HEK293 (cell line): ENCODE measurements around the gene PHACTR3.

Source experiments
- CTCF ChIA-PET: fragments of 350-600 bp; formaldehyde crosslinking; extraction: SDS; loops from one replicate; lab custom pipeline; 2021; ENCODE audit warnings: antibody characterized with exemption; lab: Yijun Ruan, JAX
- POLR2A ChIA-PET: fragments of 300-600 bp; formaldehyde crosslinking; extraction: SDS; loops from one replicate; lab custom pipeline; 2020; ENCODE audit warnings: antibody characterized with exemption, inconsistent platforms; lab: Yijun Ruan, JAX
- H3K27ac ChIP-seq: fragments of 200-500 bp; sonication (Bioruptor generic); 2 replicates; pipeline ENCODE4 v1.5.1; 2014; ENCODE audit warnings: low read depth, low read length, control low read depth, inconsistent platforms; ENCODE audit errors: extremely low read depth
- H3K36me3 ChIP-seq, 2 experiments: fragments of 200-500 bp in 1 of 2; sonication (Bioruptor generic) in 1 of 2; 1 replicate in 1 of 2; 2 replicates in 1 of 2; pipeline ENCODE4 v1.5.1; 2014 to 2017; ENCODE audit warnings: inconsistent platforms in 2 of 2, low read length in 2 of 2; ENCODE audit not compliant: control insufficient read depth in 2 of 2, insufficient read depth in 1 of 2
- H3K4me1 ChIP-seq: fragments of 200-500 bp; sonication (Bioruptor generic); 2 replicates; pipeline ENCODE4 v1.5.1; 2014; ENCODE audit warnings: mild to moderate bottlenecking, low read length, inconsistent platforms; ENCODE audit not compliant: control insufficient read depth, insufficient read depth
- H3K4me3 ChIP-seq: 2 replicates; pipeline ENCODE4 v1.5.1; 2011; ENCODE audit warnings: low read depth, mild to moderate bottlenecking, control low read depth, low read length, moderate library complexity
- H3K9me3 ChIP-seq: fragments of 200-500 bp; sonication (Bioruptor generic); 2 replicates; pipeline ENCODE4 v1.5.1; 2014; ENCODE audit warnings: low read depth, low read length, inconsistent platforms; ENCODE audit not compliant: control insufficient read depth, insufficient read depth
- EGR2 ChIP-seq: fragments of 450-650 bp; formaldehyde crosslinking; IDR thresholded peaks from 2 replicates; pipeline ENCODE4 v1.5.1; 2016; ENCODE audit warnings: low read depth, missing biosample characterization, missing genetic modification characterization
- GLI2 ChIP-seq: fragments of 450-650 bp; formaldehyde crosslinking; IDR thresholded peaks from 2 replicates; pipeline ENCODE4; 2017; ENCODE audit warnings: missing biosample characterization, missing genetic modification characterization, low read depth, borderline replicate concordance
- HOXD13 ChIP-seq: sonication (generic); formaldehyde crosslinking; IDR thresholded peaks from 2 replicates; pipeline ENCODE4 v1.8.0; 2022; ENCODE audit warnings: missing genetic modification reagents, borderline replicate concordance
- KLF1 ChIP-seq: fragments of 450-650 bp; formaldehyde crosslinking; IDR thresholded peaks from 2 replicates; pipeline ENCODE4 v1.5.1; 2016; ENCODE audit warnings: missing biosample characterization, missing genetic modification characterization
- KLF16 ChIP-seq: fragments of 450-650 bp; formaldehyde crosslinking; IDR thresholded peaks from 2 replicates; pipeline ENCODE4 v1.5.1; 2017; ENCODE audit warnings: missing biosample characterization, missing genetic modification characterization
- KLF7 ChIP-seq: fragments of 450-650 bp; formaldehyde crosslinking; IDR thresholded peaks from 2 replicates; pipeline ENCODE4 v1.5.1; 2016; ENCODE audit warnings: missing biosample characterization, missing genetic modification characterization, borderline replicate concordance
- OSR2 ChIP-seq: fragments of 450-650 bp; formaldehyde crosslinking; IDR thresholded peaks from 2 replicates; pipeline ENCODE4 v1.5.1; 2016; ENCODE audit warnings: missing biosample characterization, missing genetic modification characterization
- ZBTB17 ChIP-seq: fragments of 450-650 bp; formaldehyde crosslinking; IDR thresholded peaks from 2 replicates; pipeline ENCODE4 v1.5.1; 2016; ENCODE audit warnings: missing biosample characterization, missing genetic modification characterization
- ZEB2 ChIP-seq: fragments of 450-650 bp; formaldehyde crosslinking; IDR thresholded peaks from 2 replicates; pipeline ENCODE4 v1.5.1; 2016; ENCODE audit warnings: missing biosample characterization, missing genetic modification characterization
- ZNF121 ChIP-seq: fragments of 450-650 bp; formaldehyde crosslinking; IDR thresholded peaks from 2 replicates; pipeline ENCODE4 v1.5.1; 2016; ENCODE audit warnings: missing biosample characterization, missing genetic modification characterization
- ZNF148 ChIP-seq: fragments of 450-650 bp; formaldehyde crosslinking; IDR thresholded peaks from 2 replicates; pipeline ENCODE4 v1.5.0; 2017; ENCODE audit warnings: missing biosample characterization, missing genetic modification characterization, borderline replicate concordance
- ZNF202 ChIP-seq: fragments of 450-650 bp; formaldehyde crosslinking; IDR thresholded peaks from 2 replicates; pipeline ENCODE4 v1.5.1; 2016; ENCODE audit warnings: missing biosample characterization, missing genetic modification characterization, borderline replicate concordance
- ZNF23 ChIP-seq: fragments of 450-650 bp; formaldehyde crosslinking; IDR thresholded peaks from 2 replicates; pipeline ENCODE4 v1.5.1; 2016; ENCODE audit warnings: missing biosample characterization, missing genetic modification characterization, borderline replicate concordance
- ZNF266 ChIP-seq: fragments of 450-650 bp; formaldehyde crosslinking; IDR thresholded peaks from 2 replicates; pipeline ENCODE4 v1.5.1; 2016; ENCODE audit warnings: missing biosample characterization, missing genetic modification characterization, low read depth
- ZNF335 ChIP-seq: fragments of 450-650 bp; formaldehyde crosslinking; conservative IDR thresholded peaks from 2 replicates; pipeline ENCODE4 v1.5.1; 2016; ENCODE audit warnings: missing biosample characterization, missing genetic modification characterization
- ZNF366 ChIP-seq: fragments of 450-650 bp; formaldehyde crosslinking; conservative IDR thresholded peaks from 2 replicates; pipeline ENCODE4 v1.5.1; 2016; ENCODE audit warnings: missing biosample characterization, missing genetic modification characterization
- ZNF394 ChIP-seq: fragments of 450-650 bp; formaldehyde crosslinking; IDR thresholded peaks from 2 replicates; pipeline ENCODE4 v1.5.1; 2016; ENCODE audit warnings: missing biosample characterization, missing genetic modification characterization, mild to moderate bottlenecking, moderate library complexity, borderline replicate concordance
- ZNF398 ChIP-seq: fragments of 450-650 bp; formaldehyde crosslinking; IDR thresholded peaks from 2 replicates; pipeline ENCODE4 v1.5.1; 2017; ENCODE audit warnings: missing biosample characterization, missing genetic modification characterization
- ZNF548 ChIP-seq: fragments of 450-650 bp; formaldehyde crosslinking; IDR thresholded peaks from 2 replicates; pipeline ENCODE4 v1.5.1; 2016; ENCODE audit warnings: missing biosample characterization, missing genetic modification characterization
- ZNF571 ChIP-seq: fragments of 450-650 bp; formaldehyde crosslinking; IDR thresholded peaks from 2 replicates; pipeline ENCODE4 v1.5.0; 2017; ENCODE audit warnings: missing biosample characterization, missing genetic modification characterization
- ZNF621 ChIP-seq: fragments of 450-650 bp; formaldehyde crosslinking; IDR thresholded peaks from 2 replicates; pipeline ENCODE4 v1.5.1; 2017; ENCODE audit warnings: missing biosample characterization, missing genetic modification characterization
- ZNF645 ChIP-seq: fragments of 450-650 bp; formaldehyde crosslinking; IDR thresholded peaks from 2 replicates; pipeline ENCODE4; 2016; ENCODE audit warnings: missing biosample characterization, missing genetic modification characterization
- ZNF701 ChIP-seq: fragments of 450-650 bp; formaldehyde crosslinking; IDR thresholded peaks from 2 replicates; pipeline ENCODE4 v1.5.1; 2016; ENCODE audit warnings: missing biosample characterization, missing genetic modification characterization
- ZNF747 ChIP-seq: fragments of 450-650 bp; formaldehyde crosslinking; IDR thresholded peaks from 2 replicates; pipeline ENCODE4 v1.5.1; 2016; ENCODE audit warnings: missing biosample characterization, missing genetic modification characterization
- ZNF792 ChIP-seq: fragments of 450-650 bp; formaldehyde crosslinking; IDR thresholded peaks from 2 replicates; pipeline ENCODE4 v1.5.1; 2016; ENCODE audit warnings: missing biosample characterization, missing genetic modification characterization
- ZSCAN18 ChIP-seq: fragments of 450-650 bp; formaldehyde crosslinking; IDR thresholded peaks from 2 replicates; pipeline ENCODE4 v1.5.1; 2016; ENCODE audit warnings: missing biosample characterization, missing genetic modification characterization
- ZXDB ChIP-seq: fragments of 450-650 bp; formaldehyde crosslinking; IDR thresholded peaks from 2 replicates; pipeline ENCODE4 v1.5.1; 2016; ENCODE audit warnings: missing biosample characterization, missing genetic modification characterization

PHACTR3 gene

GRCh38 chr20:59787538-59787890, 183.2 kb downstream of the PHACTR3 start:
- Histone ChIP-seq H3K4me1 (no peaks in the 10 kb centered on the region), H3K36me3 (no peaks in the 10 kb centered on the region), H3K9me3 (no peaks in the 10 kb centered on the region), H3K4me3 (no peak overlapping the region), H3K27ac (no peak overlapping the region)
- CTCF ChIA-PET: interaction anchor here (10.1 kb wide), 1 partner anchor 62 kb away, joined by 233 read pairs; no protein-coding TSS in a partner anchor
- TF ChIP-seq ZNF571 (tag by site-specific recombination): no peak
- TF ChIP-seq ZNF266 (tag by site-specific recombination): no peak
- no peak for TF ChIP-seq ZSCAN18
- POLR2A ChIA-PET: no interaction called here

- ChIA-PET POLR2A (no interaction called here), CTCF (interaction anchor here (10.1 kb wide), 1 partner anchor 62 kb away, joined by 233 read pairs; no protein-coding TSS in a partner anchor)
- no peaks in the 10 kb centered on the region for H3K9me3 ChIP-seq
These were observed 183.9 kb downstream of the PHACTR3 start for GRCh38 chr20:59788196-59788735.

GRCh38 chr20:59788811-59789397, 184.6 kb downstream of the PHACTR3 start:
- ChIA-PET CTCF (interaction anchor here (0.5 to 10.1 kb wide), 3 partner anchors 47 to 1910 kb away, joined by 3 to 233 read pairs (median 3); no protein-coding TSS in a partner anchor), POLR2A (no interaction called here)
- H3K36me3 ChIP-seq: no peaks in the 10 kb centered on the region
- H3K27ac ChIP-seq: no peak overlapping the region
- no peak overlapping the region for H3K4me3 ChIP-seq
- no peaks in the 10 kb centered on the region for H3K4me1 ChIP-seq
- no peaks in the 10 kb centered on the region for H3K9me3 ChIP-seq
- no peak for TF ChIP-seq ZNF747 (tag by site-specific recombination)
- no peak for TF ChIP-seq ZNF148
- no peak for TF ChIP-seq ZNF548 (tag by site-specific recombination)
- TF ChIP-seq ZNF792 (tag by site-specific recombination): no peak
- no peak for TF ChIP-seq ZNF394 (tag by site-specific recombination)
- no peak for TF ChIP-seq ZNF202 (tag by site-specific recombination)
- TF ChIP-seq EGR2: no peak
- no peak for TF ChIP-seq ZEB2 (tag by site-specific recombination)
- TF ChIP-seq ZNF23 (tag by site-specific recombination): no peak

More at GRCh38 chr20:59788196-59788735, 183.9 kb downstream of the PHACTR3 start:
- Histone ChIP-seq H3K4me1 (no peaks in the 10 kb centered on the region), H3K4me3 (no peak overlapping the region), H3K27ac (no peak overlapping the region)
- no peak for TF ChIP-seq KLF1 (tag by site-specific recombination)
- no peak for TF ChIP-seq KLF16
- no peak for TF ChIP-seq ZBTB17 (tag by site-specific recombination)
- no peak for TF ChIP-seq ZNF121 (tag by site-specific recombination)
- no peak for TF ChIP-seq ZEB2 (tag by site-specific recombination)
- no peak for TF ChIP-seq HOXD13
- TF ChIP-seq OSR2: no peak
- no peak for TF ChIP-seq KLF7 (tag by site-specific recombination)
- TF ChIP-seq ZNF701 (tag by site-specific recombination): no peak
- no peak for TF ChIP-seq ZXDB (tag by site-specific recombination)
- no peak for TF ChIP-seq GLI2
- TF ChIP-seq ZNF398 (tag by site-specific recombination): no peak
- no peak for TF ChIP-seq ZNF645 (tag by site-specific recombination)
- TF ChIP-seq ZNF366: no peak
- TF ChIP-seq ZNF621 (tag by site-specific recombination): no peak
- TF ChIP-seq ZNF335: no peak
- no peak for TF ChIP-seq ZNF747 (tag by site-specific recombination)
- no peak for TF ChIP-seq ZNF548 (tag by site-specific recombination)
- TF ChIP-seq, all 188 proteins: peak for 0
- no peaks in the 10 kb centered on the region for H3K36me3 ChIP-seq
